ENCODE data around the gene GPR157.
"Not testable (repeated sequence)": the region's sequence is repeated elsewhere in the genome, so short reads cannot be mapped to it uniquely, and the experiment has no call there.

DNA sequence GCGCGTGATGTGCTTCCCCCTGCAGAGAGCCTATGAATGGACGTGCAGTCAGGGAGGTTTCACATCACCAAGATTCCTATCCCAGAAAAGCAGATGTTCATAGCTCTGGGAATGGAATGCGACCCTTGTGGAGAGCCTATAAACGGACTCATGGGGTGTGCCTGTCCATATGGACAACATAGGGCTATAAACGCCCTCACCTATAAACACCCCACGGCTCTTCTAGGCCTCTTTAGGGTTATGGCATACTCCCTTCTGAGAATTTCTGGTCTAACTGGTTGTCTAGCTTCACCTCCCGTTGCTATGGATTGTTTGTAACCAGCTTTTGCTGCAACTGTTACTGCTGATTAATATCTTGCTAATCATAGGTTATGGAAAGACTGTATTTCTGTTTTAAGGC is 4.5 kb downstream of the GPR157 start:
- not testable (repeated sequence) for TF ChIP-seq FOXM1 (IDR thresholded peaks at IDR 0.05; ENCODE audit: borderline replicate concordance, low read depth); CEBPB (IDR thresholded peaks at IDR 0.05); YY1 (IDR thresholded peaks at IDR 0.05; ENCODE audit: low read depth); TAF1 (IDR thresholded peaks at IDR 0.05; ENCODE audit: low read depth); EP300 (IDR thresholded peaks at IDR 0.05; ENCODE audit: borderline replicate concordance); EGR1 (IDR thresholded peaks at IDR 0.05); ZBTB7A (IDR thresholded peaks at IDR 0.05; ENCODE audit: low read depth); CREB1 (IDR thresholded peaks at IDR 0.05; ENCODE audit: low read depth)
- TF ChIP-seq, protein P1, sequence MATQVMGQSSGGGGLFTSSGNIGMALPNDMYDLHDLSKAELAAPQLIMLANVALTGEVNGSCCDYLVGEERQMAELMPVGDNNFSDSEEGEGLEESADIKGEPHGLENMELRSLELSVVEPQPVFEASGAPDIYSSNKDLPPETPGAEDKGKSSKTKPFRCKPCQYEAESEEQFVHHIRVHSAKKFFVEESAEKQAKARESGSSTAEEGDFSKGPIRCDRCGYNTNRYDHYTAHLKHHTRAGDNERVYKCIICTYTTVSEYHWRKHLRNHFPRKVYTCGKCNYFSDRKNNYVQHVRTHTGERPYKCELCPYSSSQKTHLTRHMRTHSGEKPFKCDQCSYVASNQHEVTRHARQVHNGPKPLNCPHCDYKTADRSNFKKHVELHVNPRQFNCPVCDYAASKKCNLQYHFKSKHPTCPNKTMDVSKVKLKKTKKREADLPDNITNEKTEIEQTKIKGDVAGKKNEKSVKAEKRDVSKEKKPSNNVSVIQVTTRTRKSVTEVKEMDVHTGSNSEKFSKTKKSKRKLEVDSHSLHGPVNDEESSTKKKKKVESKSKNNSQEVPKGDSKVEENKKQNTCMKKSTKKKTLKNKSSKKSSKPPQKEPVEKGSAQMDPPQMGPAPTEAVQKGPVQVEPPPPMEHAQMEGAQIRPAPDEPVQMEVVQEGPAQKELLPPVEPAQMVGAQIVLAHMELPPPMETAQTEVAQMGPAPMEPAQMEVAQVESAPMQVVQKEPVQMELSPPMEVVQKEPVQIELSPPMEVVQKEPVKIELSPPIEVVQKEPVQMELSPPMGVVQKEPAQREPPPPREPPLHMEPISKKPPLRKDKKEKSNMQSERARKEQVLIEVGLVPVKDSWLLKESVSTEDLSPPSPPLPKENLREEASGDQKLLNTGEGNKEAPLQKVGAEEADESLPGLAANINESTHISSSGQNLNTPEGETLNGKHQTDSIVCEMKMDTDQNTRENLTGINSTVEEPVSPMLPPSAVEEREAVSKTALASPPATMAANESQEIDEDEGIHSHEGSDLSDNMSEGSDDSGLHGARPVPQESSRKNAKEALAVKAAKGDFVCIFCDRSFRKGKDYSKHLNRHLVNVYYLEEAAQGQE (IDR thresholded peaks at IDR 0.05; ENCODE audit: low read depth), result not testable (repeated sequence)
- 0 out of 2 replicates have a peak, but pooled peaks have one; percentile 13 for TF ChIP-seq TEAD4 (IDR thresholded peaks at IDR 0.05)
- TF ChIP-seq, protein P2, sequence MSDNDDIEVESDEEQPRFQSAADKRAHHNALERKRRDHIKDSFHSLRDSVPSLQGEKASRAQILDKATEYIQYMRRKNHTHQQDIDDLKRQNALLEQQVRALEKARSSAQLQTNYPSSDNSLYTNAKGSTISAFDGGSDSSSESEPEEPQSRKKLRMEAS (IDR thresholded peaks at IDR 0.05), result not testable (repeated sequence)

Measured in Ishikawa (cell line).